ENCODE data around the gene KAT14. TPM values are rescaled to one million over a fixed set of nuclear protein-coding genes. Genes with fewer than 3 reads are reported as not detected.
"Not testable (repeated sequence)": the region's sequence is repeated elsewhere in the genome, so short reads cannot be mapped to it uniquely, and the experiment has no call there.

The KAT14 gene
- total RNA-seq, 1 donor from 2014 or later: 17.9 TPM

GRCh38 chr20:18197382-18198070 lies 59.9 kb downstream of the KAT14 start:
- peaks cover 7% of the 10 kb centered on the region for H3K9me3 Mint-ChIP-seq
- no peaks in the 10 kb centered on the region for H3K27me3 Mint-ChIP-seq (ENCODE audit: insufficient read depth)
- intact Hi-C loops (cut with micrococcal nuclease): no loop called here
- H3K4me3 Mint-ChIP-seq: no peak overlapping the region
- H3K4me1 Mint-ChIP-seq (ENCODE audit: low read depth): no peaks in the 10 kb centered on the region
- H3K36me3 Mint-ChIP-seq (ENCODE audit: low read depth): no peaks in the 10 kb centered on the region
- no peak for DNase-seq (ENCODE audit: low spot score)
- H3K27ac Mint-ChIP-seq: no peak overlapping the region

DNA sequence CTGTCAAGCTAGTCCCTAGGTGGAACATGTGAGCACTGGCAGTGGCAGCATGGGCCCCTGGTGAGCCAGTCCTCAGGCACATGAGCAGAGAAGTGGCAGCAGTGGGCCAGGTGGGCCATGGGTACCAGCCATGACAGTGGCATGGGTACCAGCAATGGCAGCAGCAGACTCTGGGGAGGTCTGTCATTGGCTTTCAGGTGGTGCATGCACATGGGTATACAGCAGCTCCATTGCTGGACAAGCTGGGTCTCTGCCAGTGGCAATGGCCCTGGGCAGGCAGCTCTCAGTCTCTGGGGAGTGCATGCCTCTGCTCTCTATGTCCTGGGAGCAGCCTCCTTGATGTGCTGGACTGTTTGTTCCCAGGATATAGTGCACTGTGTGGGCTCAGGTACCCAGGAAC lies 65.3 kb downstream of the KAT14 start:
- intact Hi-C loops (cut with micrococcal nuclease): no loop called here
- DNase-seq (ENCODE audit: low spot score): no peak
- no peaks in the 10 kb centered on the region for H3K36me3 Mint-ChIP-seq (ENCODE audit: low read depth)
- H3K4me1 Mint-ChIP-seq (ENCODE audit: low read depth): no peaks in the 10 kb centered on the region
- no peaks in the 10 kb centered on the region for H3K27me3 Mint-ChIP-seq (ENCODE audit: insufficient read depth)
- H3K27ac Mint-ChIP-seq: no peak overlapping the region
- no peak overlapping the region for H3K4me3 Mint-ChIP-seq
- H3K9me3 Mint-ChIP-seq: peaks cover 7% of the 10 kb centered on the region

- H3K36me3 Mint-ChIP-seq (ENCODE audit: low read depth); H3K9me3 Mint-ChIP-seq; H3K27ac Mint-ChIP-seq; DNase-seq (ENCODE audit: low spot score); H3K4me1 Mint-ChIP-seq (ENCODE audit: low read depth); H3K27me3 Mint-ChIP-seq (ENCODE audit: insufficient read depth); H3K4me3 Mint-ChIP-seq; intact Hi-C loops (cut with micrococcal nuclease): not testable (repeated sequence)
Measured at GRCh38 chr20:18203700-18204099, 66.0 kb downstream of the KAT14 start.

DNA sequence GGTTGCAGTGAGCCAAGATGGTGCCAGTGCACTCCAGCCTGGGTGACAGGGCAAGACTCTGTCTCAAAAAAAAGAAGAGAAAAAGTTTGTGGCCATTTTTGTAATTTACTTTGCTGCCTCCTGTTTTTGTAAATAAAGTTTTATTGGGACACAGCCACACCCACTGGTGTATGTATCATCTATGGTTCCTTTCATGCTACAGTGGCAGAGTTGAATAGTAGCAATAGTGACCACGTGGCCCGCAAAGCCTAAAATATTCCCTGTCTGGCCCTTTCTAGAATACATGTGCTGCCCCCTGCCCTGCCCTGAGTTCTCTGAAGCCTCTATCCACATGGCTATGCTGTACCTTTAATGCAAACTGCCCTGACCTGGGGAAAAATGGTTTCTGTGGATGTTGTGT lies 75.3 kb downstream of the KAT14 start:
- intact Hi-C loops (cut with micrococcal nuclease): no loop called here
- Mint-ChIP-seq H3K36me3 (ENCODE audit: low read depth) (no peaks in the 10 kb centered on the region), H3K27ac (no peak overlapping the region), H3K27me3 (ENCODE audit: insufficient read depth) (no peaks in the 10 kb centered on the region), H3K9me3 (no peaks in the 10 kb centered on the region), H3K4me1 (ENCODE audit: low read depth) (no peaks in the 10 kb centered on the region), H3K4me3 (no peak overlapping the region)
- DNase-seq (ENCODE audit: low spot score): no peak

DNA sequence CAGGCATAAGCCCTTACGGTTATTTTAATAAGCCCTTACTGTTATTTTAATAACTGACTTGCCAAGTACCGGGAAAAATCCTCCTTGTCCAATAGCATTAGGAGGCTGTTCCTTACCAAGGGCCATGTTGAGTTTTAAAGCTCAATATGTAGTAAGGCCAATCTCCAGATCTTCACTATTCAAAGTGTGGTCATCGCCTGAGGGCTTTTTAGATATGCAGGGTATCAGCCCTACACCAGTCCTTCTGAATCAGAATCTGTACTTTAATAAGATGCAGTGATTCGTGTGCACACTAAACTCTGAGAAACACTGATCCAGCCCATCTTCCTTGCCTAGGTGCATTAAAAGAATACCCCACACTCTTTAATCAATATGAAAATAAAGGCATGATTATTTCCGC lies 77.9 kb downstream of the KAT14 start:
- Mint-ChIP-seq H3K27ac (no peak overlapping the region), H3K27me3 (ENCODE audit: insufficient read depth) (peaks cover 2% of the 10 kb centered on the region), H3K4me3 (no peak overlapping the region), H3K4me1 (ENCODE audit: low read depth) (no peaks in the 10 kb centered on the region), H3K36me3 (ENCODE audit: low read depth) (no peaks in the 10 kb centered on the region), H3K9me3 (no peaks in the 10 kb centered on the region)
- no peak for DNase-seq (ENCODE audit: low spot score)
- intact Hi-C loops (cut with micrococcal nuclease): no loop called here

DNA sequence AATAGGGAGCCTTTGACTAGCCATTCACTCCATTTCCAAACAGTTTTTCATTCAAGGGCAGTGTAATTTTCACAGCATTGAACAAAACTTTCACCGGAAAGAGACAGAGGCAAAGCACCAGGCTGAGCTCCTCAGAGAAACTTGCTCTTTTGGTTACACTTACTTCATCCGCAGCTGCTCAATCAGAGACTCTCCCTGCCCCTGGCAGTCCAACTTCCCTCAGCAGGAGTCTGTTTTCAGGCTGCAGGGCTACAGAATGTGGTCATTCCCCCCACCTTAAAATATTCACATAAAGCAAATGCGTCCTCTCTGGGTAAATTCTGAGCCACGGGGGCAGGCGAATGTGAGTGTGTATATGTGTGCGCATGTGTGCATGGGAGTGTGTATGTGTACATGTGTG lies 80.6 kb downstream of the KAT14 start:
- H3K4me3 Mint-ChIP-seq: no peak overlapping the region
- H3K9me3 Mint-ChIP-seq: no peaks in the 10 kb centered on the region
- H3K36me3 Mint-ChIP-seq (ENCODE audit: low read depth): no peaks in the 10 kb centered on the region
- H3K27ac Mint-ChIP-seq: no peak overlapping the region
- intact Hi-C loops (cut with micrococcal nuclease): no loop called here
- H3K4me1 Mint-ChIP-seq (ENCODE audit: low read depth): no peaks in the 10 kb centered on the region
- no peak for DNase-seq (ENCODE audit: low spot score)
- peaks cover 7% of the 10 kb centered on the region for H3K27me3 Mint-ChIP-seq (ENCODE audit: insufficient read depth)

GRCh38 chr20:18223409-18223808 lies 85.7 kb downstream of the KAT14 start:
- Mint-ChIP-seq H3K27me3 (ENCODE audit: insufficient read depth) (peaks cover 7% of the 10 kb centered on the region), H3K27ac (no peak overlapping the region), H3K36me3 (ENCODE audit: low read depth) (no peaks in the 10 kb centered on the region), H3K9me3 (no peaks in the 10 kb centered on the region), H3K4me1 (ENCODE audit: low read depth) (no peaks in the 10 kb centered on the region), H3K4me3 (no peak overlapping the region)
- intact Hi-C loops (cut with micrococcal nuclease): no loop called here
- no peak for DNase-seq (ENCODE audit: low spot score)

GRCh38 chr20:18224968-18225568 lies 87.4 kb downstream of the KAT14 start:
- no peaks in the 10 kb centered on the region for H3K4me1 Mint-ChIP-seq (ENCODE audit: low read depth)
- H3K27ac Mint-ChIP-seq: no peak overlapping the region
- no peaks in the 10 kb centered on the region for H3K9me3 Mint-ChIP-seq
- H3K4me3 Mint-ChIP-seq: no peak overlapping the region
- no peak for DNase-seq (ENCODE audit: low spot score)
- intact Hi-C loops (cut with micrococcal nuclease): no loop called here
- H3K36me3 Mint-ChIP-seq (ENCODE audit: low read depth): no peaks in the 10 kb centered on the region
- H3K27me3 Mint-ChIP-seq (ENCODE audit: insufficient read depth): peaks cover 7% of the 10 kb centered on the region

- no peak for DNase-seq (ENCODE audit: low spot score)
- Mint-ChIP-seq H3K9me3 (no peaks in the 10 kb centered on the region), H3K27ac (no peak overlapping the region), H3K27me3 (ENCODE audit: insufficient read depth) (peaks cover 7% of the 10 kb centered on the region), H3K4me1 (ENCODE audit: low read depth) (no peaks in the 10 kb centered on the region), H3K36me3 (ENCODE audit: low read depth) (no peaks in the 10 kb centered on the region), H3K4me3 (no peak overlapping the region)
- intact Hi-C loops (cut with micrococcal nuclease): no loop called here
Measured at GRCh38 chr20:18225632-18226031, 88.0 kb downstream of the KAT14 start.

DNA sequence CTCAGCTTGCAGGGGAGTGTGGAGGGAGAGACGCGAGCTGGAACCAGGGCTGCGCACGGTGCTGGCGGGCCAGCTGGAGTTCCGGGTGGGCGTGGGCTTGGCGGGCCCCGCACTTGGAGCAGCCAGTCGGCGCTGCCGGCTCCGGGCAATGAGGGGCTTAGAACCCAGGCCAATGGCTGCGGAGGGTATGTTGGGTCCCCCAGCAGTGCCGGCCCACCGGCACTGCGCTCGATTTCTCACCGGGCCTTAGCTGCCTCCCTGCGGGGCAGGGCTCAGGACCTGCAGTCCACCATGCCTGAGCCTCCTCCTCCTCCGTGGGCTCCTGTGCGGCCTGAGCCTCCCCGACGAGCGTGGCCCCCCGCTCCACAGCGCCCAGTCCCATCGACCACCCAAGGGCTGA lies 89.1 kb downstream of the KAT14 start:
- H3K27ac Mint-ChIP-seq; H3K9me3 Mint-ChIP-seq; H3K27me3 Mint-ChIP-seq (ENCODE audit: insufficient read depth); intact Hi-C loops (cut with micrococcal nuclease); H3K36me3 Mint-ChIP-seq (ENCODE audit: low read depth); H3K4me3 Mint-ChIP-seq; H3K4me1 Mint-ChIP-seq (ENCODE audit: low read depth); DNase-seq (ENCODE audit: low spot score): not testable (repeated sequence)

DNA sequence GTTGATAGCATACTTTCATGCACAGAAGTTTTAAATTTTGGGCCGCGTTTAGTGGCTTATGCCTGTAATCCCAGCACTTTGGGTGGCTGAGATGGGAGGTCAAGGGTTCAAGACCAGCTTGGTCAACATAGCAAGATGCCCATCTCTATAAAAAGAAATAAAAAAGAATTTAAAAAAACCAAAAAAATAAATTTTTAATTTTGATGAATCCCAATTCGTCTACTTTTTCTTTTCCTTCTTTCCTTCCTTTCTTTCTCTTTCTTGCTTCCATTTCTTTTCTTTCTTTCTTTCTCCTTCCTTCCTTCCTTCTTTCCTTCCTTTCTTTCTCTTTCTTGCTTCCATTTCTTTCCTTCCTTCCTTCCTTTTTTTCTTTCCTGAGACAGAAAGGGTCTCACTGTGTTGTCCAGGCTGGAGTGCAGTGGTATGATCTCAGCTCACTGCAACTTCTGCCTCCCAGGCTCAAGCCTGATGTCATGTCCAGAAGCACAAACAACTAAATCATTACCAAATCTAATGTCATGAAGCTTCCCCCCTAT lies 95.8 kb downstream of the KAT14 start:
- Mint-ChIP-seq H3K4me3 (no peak overlapping the region), H3K9me3 (no peaks in the 10 kb centered on the region), H3K4me1 (ENCODE audit: low read depth) (no peaks in the 10 kb centered on the region), H3K27ac (no peak overlapping the region), H3K27me3 (ENCODE audit: insufficient read depth) (peaks cover 2% of the 10 kb centered on the region), H3K36me3 (ENCODE audit: low read depth) (no peaks in the 10 kb centered on the region)
- DNase-seq (ENCODE audit: low spot score): no peak
- intact Hi-C loops (cut with micrococcal nuclease): no loop called here

Data from activated T-helper 1 cell treated with anti-CD3 and anti-CD28 coated beads, Interleukin-12 subunit alpha, Interleukin-12 subunit beta, Interleukin-2, Interleukin-4 antibody, amounts not matched to agents 30 ng/mL and 10 ng/mL and 1 ng/mL, durations not matched to agents 14 hours and 24 hours and 36 hours (primary cell).